ENCODE measurements around the gene GLMP.

DNA sequence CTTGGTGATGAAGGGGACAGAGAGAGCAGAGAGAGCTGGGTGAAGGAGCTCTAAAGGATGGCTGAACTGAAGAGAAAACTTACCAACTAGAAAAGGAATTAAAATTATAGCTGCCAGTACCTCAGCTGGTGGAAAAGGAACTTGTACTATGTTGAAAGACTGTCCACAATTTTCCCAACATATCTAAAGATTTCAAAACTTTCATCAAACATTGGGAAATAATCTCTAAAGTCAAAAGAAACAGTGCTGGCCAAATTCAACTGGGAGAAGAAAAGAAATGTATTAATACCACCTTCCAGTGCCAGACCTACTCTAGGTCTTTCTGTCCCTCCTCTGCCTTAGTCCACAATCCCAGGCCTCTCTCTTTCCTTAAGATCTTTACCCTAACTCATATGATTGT, 18.9 kb downstream of the GLMP start:
- TF ChIP-seq, protein P1, sequence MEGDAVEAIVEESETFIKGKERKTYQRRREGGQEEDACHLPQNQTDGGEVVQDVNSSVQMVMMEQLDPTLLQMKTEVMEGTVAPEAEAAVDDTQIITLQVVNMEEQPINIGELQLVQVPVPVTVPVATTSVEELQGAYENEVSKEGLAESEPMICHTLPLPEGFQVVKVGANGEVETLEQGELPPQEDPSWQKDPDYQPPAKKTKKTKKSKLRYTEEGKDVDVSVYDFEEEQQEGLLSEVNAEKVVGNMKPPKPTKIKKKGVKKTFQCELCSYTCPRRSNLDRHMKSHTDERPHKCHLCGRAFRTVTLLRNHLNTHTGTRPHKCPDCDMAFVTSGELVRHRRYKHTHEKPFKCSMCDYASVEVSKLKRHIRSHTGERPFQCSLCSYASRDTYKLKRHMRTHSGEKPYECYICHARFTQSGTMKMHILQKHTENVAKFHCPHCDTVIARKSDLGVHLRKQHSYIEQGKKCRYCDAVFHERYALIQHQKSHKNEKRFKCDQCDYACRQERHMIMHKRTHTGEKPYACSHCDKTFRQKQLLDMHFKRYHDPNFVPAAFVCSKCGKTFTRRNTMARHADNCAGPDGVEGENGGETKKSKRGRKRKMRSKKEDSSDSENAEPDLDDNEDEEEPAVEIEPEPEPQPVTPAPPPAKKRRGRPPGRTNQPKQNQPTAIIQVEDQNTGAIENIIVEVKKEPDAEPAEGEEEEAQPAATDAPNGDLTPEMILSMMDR (conservative IDR thresholded peaks at IDR 0.05) = no peak
- TF ChIP-seq EZH2 (IDR thresholded peaks at IDR 0.05; ENCODE audit: low read depth) = no peak
